HG03439 (cell line): ENCODE measurements around the gene MRAS.
"Not testable (repeated sequence)": the region's sequence is repeated elsewhere in the genome, so short reads cannot be mapped to it uniquely, and the experiment has no call there.

Source experiments
- ATAC-seq: cut with Tn5 transposase; IDR thresholded peaks from one replicate; pipeline ENCODE4 v1.9.1; 2021; ENCODE audit warnings: mild to moderate bottlenecking, moderate library complexity; ENCODE audit not compliant: unreplicated experiment

The MRAS gene

DNA sequence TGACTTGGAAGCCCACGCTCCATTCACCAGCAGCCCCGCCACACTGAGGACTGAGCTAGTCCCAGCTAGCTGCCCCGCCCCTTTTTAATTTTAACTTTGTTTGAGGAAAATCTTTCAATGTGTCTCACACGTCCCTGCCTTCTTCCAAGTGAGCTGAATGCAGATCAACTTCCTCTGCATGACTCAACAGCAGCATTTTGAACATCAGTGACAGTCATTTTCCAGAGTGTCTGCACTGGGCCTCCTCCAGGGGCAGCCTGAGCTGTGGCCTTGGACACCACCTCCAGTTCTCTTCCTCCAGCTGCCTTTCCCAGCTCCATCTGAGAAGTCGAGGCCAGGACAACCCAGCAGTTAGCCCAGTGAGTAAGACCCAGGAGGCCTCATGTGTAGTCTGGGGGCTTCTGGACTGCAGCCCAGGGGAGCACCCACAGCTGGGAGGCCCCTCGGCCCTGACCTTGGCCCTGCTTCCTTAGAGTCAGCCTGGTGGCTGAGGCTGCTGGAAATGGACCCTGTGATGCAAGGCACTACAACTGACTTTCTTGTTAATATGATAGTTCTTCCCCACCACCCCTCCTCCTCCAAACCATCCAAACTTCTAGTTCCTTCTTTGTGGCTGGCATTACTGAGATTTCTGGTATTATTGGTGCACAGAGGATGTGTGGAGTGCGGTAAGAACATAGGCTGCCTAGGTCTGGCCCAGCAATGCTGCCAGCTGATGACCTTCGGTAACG lies 64.6 kb downstream of the MRAS start:
- ATAC-seq: no peak

DNA sequence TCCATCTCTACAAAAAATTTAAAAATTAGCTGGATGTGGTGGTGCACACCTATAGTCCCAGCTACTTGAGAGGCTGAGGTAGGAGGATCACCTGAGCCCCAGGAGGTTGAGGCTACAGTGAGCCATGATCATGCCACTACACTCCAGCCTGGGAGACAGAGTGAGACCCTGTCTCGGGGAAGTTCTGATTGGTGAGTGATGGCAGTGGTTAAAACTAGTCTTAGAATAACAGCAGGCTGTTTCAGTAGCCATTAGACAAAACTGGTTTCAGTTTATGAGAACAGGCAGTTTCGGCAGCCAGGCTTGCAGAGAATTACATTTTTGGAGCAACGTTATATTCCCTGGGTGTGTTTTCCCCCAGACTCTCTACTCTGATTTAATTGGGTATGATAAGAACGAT lies 67.9 kb downstream of the MRAS start:
- not testable (repeated sequence) for ATAC-seq

DNA sequence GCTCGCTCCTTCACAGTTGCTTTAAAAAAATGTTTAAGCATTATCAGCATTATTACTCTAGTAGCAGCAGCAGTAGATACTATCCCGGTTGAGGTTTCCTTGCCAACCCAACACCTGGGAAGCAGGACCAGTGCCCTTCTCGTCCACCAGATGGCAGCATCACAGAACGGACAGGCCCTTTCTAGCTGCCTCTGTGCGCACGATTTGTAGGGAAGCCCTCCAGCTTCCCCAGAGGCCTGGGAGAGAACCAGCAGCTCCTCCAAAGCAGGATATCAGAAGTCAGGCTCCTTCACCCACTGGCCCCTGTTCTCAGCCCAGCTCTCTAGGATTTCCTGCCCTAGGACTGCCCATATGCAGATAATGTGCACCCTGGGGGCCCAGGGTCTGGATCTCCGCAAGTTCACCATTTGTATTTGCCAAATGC lies 69.2 kb downstream of the MRAS start:
- ATAC-seq: peak; percentile 70

DNA sequence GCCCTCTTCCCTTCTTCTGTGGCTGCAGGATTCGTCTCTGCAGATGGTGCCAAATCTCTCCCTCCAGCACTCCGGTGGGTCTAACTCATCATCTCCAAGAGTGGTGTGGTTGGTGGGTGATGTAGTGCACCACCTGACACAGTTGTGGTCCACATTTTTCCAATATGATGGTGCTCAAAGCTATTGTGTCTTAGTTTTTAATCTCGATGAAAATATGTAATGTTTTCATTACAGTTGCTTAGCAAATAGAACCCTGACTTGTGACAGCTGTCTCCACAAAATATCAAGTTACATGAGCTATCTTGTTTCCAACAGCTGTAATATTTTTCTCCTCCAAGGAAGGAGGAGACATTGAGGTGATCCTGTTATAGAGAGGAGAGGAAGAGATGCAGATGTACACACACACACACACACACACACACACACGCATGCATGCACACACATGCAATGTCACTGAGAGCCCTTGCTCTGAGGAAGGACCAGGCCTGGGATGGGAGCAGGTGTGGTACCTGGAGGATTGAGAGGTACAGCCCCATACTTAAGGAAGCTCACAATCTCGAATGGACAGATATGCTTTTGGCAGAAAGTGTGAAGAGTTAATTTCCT lies 70.3 kb downstream of the MRAS start:
- ATAC-seq: no peak

DNA sequence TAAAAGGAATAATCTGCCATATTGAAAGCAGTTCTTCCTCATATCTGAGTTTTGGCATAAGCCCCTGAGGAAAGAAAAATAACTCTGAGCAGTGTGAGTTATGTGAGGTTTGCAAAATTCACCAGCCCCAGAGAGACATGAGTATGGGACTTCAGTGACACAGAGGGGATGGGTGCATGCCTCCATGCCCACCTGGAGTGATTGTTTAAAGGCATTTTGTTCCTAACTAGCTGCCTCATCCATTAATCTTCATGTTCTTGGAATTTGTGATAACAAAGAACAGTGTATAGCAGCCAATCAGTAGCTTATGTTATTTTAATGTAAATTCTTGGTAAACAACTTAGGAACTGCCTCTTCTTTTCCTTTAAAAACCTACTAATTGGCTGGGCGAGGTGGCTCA lies 74.9 kb downstream of the MRAS start:
- no peak for ATAC-seq

DNA sequence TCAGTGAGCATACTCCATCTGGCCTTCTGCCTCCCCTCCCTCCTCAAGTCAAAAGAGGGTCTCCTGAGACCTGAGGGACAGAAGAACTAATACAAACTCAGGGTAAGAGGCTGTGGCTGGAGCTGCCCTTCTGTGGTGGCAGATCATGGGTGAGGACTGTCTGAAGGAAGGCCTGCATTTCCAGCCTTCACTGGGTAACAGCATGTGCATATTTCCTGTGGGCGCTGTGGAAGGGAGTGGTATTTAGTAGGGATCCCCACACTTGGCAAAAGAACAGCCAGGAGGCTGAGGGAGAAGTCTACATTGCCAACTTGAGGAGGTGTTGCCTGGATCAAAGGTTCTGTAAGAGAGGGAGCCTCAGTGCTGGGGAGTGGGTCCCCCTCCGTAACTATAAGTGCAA lies 75.9 kb downstream of the MRAS start:
- ATAC-seq: no peak

DNA sequence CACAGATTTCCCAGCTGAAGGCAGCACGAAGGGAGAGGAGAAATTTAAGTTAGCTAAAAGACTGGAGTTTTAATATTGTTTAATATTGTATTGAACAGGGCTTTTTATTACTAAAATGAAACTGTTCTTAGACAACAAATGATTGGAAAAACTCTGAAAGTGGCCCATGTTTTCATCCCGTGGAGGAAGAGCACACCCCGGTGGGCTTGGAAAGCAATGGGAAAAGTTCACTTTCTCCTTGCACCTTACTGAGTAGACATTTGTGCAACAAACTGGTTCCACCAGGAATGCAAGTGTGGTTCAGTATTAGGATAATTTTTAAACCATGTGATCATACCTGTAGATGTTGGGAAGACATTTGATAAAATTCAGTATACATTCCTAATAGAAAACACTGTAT lies 77.8 kb downstream of the MRAS start:
- ATAC-seq: no peak

DNA sequence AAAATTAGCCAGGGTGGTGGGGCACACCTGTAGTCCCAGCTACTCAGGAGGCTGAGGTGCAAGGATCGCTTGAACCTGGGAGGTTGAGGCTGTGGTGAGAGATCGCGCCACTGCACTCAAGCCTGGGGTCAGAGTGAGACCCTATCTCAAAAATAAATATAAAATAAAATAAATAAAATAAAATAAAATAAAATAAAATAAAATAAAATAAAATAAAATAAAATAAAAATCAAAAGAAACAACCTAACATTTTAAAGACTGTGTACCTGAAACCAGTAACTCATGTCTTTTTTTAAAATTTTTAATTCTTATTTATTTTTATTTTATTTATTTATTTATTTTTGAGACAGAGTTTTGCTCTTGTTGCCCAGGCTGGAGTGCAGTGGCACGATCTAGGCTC lies 78.4 kb downstream of the MRAS start:
- ATAC-seq: not testable (repeated sequence)

DNA sequence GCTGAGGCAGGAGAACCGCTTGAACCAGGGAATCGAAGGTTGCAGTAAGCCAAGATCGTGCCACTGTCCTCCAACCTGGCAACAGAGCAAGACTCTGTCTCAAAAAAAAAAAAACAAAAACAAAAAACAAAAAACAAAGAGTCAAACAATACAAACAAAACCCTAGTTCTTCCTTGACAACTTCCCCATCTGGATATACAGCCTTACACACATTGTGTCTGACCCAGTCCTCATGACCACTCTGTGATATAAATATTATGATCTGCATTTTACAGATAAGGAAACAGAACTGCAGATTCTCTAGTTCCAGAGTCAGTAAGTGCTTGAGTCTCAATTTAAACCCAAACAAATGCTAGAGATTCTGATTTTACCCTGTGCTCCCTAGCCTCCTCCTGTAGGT lies 81.3 kb downstream of the MRAS start:
- no peak for ATAC-seq

DNA sequence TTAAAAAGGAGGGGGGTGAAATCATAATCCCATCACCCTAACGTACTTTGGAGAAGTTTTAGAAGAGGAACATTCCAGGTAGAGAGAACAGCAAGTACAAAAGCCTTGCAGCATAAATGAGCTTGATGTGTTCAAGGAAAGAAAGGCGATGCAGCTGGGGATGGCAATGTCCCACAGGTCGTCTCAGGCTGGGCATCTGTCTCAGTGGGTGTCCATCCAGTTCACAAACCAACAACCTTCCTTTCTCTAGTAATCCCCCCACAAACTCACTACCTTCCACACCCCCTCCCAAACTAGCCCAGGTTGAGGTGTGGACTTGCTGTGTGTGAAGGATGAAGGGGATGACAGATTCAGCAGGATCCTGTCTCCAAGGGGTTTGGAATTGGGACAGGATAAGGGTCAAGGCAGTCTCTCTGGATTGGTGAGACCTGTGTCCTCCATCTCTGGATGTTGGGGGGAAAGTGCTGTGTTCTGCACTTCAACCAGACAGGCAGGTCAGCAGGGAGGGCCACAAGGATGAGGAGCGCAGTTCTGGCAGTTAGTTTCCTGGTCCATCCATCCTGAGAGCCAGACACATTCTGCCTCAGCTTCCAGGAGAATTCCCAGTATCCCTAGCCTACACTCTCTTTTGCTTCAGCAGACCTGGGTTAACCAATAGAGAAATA lies 84.3 kb downstream of the MRAS start:
- no peak for ATAC-seq

DNA sequence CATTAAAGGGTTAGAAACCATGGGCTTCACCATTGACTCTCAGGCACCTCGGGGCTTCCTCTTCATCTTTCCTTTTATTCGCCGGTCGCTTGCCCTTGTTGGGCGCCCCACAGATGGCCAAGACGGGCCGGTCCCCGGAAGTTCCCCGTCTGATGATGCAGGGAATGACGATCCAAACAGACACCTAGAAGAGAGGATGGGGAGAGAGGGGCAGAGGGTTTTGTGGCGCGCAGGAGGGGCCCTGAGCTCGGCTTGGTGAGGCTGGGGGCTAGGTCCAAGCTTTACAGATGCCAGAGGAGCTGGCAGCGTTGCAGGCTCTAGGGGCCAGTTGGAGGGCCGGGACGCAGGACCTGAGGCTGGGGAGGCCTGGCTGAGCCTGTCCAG lies 85.5 kb downstream of the MRAS start:
- ATAC-seq: no peak

DNA sequence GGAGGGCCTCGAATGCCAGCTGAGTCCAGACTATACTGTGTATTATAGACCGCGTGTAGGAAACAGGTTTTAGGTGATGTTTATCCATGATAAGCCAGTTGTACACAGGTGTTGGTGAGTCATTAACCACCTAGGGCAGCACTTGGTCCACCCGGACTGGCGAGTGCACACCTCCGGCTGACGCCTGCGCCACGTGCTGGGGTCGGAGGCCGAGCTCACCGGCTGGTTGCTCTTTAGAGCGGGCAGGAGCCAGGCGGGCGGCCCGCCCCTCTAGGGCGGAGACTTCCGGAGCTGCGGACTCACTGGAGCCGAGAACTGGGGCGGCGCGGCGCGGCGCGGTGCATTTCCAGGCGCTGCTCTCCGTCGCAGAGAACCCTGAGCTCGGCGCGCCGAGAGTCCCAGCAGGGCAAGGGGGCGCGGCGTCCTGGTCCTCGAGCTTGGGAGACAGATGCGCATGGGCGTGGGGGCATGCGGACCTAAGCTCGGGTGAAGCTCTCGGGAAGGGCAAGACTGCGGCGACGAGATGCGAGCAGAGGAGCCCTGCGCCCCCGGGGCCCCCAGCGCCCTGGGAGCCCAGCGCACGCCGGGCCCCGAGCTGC lies 86.0 kb downstream of the MRAS start, which contains the start of gene ESYT3:
Gene ESYT3 (plus strand): TSS at position 341 of the 599 bp plus-strand sequence. CDS start 183 bp downstream, at position 524.
- no peak for ATAC-seq

DNA sequence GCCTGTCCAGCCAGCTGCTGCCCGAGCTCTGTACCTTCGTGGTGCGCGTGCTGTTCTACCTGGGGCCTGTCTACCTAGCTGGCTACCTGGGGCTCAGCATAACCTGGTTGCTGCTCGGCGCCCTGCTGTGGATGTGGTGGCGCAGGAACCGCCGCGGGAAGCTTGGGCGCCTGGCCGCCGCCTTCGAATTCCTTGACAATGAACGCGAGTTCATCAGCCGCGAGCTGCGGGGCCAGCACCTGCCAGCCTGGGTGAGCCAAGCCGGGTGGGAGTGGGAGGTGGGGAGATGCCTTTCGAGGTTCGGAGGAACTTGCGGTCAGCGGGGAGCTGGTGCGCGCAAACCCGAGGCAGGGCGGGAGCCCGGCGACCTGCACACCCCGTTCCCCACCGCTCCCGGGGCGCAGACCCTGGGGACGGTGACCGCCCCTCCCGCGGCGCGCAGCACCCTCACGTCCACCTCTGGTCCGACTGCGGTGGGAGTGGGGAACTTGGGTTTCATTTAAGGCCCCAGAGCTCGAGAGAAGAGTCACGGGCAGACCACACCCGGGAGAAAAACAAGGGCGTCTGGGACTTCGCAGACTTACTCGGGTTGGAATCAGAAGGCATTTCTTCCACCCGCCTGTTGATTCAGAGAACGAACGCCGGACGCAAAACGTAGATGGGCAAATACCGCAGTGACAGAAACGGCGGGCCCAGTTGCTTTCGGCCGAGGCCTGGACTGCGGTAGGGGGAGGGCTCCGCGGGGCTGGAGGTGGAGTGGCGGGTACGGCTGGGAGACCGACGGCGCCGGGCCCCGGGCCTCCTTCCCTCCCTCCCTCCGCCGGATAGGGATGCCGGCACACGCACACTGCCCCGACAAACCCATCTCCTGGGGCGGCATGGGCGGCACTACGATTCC lies 86.7 kb downstream of the MRAS start:
- no peak for ATAC-seq

DNA sequence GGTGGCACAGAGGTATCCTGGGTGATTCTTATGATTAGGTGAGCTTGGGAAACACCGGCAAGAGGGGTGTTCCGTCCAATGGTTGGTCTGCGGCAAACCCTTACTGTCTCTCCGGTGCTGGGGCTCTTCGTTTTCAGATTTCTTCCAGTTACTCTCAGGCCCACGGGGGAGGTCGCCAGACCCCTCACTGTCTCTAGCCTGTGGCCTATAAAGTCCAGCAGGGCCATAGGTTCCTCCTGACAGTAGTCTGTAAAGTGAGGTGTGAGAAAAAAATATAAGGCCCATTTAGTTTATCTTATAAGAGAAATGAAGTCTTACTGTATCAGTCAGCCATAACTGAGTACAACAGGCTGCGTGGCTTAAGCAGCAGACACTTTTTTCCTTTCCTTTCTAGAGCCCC lies 87.5 kb downstream of the MRAS start:
- no peak for ATAC-seq

DNA sequence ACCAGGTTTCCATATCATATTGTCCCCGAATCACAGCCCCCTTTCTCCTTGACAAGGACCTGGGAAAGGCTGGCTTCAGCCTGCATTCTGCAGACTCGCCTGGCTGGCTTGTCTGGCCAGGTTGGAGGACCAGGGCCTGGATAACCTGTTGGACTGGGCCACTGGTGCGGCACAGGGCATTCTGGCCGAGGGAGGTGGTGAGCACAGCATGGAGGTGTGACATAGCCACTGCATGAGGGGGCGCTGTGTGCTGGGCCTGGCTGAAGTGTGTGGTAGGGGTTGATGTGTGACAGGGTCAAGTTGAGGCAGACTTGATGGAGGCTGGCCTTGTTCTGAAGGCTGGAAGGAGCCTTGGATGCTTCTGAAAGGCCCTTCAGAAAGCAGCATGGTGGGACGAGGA lies 88.9 kb downstream of the MRAS start:
- ATAC-seq: no peak

DNA sequence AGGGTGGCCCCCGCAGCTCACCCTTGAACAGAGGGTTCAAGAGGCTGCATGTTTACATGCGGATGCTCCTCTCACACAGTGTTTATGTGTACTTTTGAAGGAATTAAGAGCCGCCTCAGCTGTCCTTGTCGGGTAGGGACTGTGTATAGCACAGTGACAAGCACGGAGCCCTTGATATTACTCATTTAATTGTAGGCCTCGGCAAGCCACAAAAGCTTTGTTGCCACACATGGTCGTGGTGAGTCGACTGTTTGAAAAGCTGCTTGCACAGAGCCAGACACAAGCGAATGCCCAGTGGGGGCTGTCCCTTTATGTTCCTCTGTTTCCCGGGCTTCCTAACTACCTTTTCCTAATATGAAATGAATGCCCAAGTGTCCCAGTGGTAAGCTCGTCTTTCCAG lies 90.5 kb downstream of the MRAS start:
- no peak for ATAC-seq

DNA sequence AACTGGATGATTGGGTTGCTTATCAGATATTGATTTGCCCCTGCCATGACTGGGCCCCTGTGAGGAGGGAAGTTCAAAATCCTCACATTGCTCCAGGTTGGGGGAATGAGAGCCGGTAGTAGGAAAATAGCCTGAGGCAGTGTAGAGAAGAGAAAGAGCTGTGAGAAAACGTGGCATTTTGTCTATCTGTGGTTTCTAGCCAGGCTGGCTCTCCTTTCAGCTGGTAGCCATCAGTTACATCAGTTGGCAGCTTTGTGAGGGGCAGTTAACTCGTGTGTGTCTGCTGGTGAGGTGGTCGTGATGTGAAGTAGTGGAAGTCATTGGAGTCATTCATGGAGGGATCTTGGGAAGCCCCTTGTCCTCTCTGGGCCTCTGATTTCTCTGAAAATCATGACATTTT lies 91.3 kb downstream of the MRAS start:
- ATAC-seq: no peak

DNA sequence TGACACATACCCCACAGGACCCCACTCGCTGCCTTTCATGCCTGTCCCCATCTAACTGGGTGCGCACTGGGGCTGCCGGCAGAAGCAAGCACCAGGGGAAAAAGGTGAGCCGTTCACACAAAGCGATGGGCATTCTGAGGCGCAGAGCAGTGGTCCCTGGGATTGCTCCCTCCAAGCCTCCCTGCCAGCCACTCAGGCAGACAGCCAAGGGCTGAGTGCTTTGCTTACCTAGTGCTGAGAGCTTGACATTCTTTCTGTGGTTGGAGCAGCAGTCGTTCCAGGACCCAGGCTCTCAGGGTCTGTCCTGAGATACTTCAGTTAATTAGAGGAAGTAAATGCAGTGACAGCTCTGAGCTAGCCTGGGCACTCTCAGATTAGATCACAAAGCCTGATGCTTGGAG lies 91.7 kb downstream of the MRAS start:
- ATAC-seq: no peak

DNA sequence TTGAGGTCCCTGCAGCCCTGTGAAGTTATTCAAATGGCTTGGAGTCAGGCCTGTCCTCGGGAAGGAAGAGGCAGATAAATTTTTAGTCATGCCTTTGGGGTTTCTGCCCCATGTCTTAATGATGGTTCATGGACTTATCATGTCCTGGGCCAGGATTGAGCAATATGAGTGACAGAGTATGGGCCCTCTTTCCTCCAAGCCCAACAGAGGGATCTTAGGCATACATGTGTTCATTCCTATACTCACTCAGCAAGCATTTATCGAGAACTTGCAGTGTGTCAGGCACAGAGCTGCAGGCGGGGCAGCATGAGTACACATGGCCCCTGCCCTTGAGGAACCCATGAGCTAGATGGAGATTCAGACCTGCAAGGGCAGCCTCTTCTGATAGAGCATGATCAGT lies 92.2 kb downstream of the MRAS start:
- ATAC-seq: no peak

DNA sequence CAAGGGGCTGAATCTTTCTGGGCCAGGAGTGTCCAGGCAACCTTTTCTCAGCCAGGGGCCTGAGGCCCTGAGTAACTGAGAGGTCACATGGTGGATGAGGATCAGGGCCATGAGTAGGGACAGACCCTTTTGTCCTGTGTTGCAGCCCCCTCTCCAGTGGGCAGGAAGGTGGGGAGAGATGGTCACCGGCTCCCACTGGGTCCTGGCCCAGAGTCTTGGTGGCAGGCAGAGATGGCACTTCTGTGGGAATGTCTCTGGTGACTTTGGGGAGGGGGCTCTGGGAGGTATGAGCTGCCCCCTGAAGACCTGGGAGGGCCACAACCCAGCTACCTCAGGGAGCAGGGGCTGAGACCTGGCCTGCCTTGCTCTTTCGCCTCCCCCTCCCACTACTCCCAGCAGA lies 92.9 kb downstream of the MRAS start:
- ATAC-seq: no peak

DNA sequence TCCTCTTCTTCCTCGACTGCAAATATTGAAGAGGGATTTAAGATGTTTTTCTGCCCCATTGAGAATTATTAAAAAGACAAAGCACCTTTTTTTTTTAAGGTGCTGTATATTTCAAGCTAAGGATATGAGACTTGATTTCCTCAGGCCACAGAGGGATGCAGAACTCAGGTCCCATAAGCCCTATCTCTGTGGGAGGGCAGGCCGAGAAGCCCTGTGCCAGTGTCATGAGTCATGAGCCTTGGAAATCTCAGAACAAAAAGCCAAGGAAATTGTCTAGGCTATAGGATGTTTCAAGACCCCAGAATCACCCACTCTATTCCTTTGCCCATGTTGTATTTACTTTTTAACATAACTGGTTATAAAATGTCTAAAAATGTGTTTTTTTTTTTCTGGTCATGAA lies 93.4 kb downstream of the MRAS start:
- no peak for ATAC-seq
